ENCODE measurements around the gene PARN.

The PARN gene

DNA sequence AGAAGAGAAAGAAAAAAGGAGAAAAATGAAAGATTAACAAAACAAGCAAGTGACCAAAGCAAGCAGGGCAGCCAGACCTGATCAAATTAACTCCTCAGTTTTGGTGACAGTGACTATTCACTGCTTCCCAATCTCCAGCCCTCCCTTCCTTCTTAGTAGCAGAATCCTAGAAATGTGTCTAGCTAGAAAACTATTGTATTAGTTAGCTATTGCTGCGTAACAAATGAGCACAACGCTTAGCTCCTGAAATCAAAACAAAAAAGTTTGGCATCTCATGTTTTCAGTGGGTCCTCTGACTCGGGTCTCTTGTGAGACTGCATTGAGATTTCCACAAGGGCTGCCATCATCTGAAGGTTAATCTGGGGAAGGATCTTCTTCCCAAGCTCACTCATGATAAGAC is 213.9 kb downstream of the PARN start:
- Histone ChIP-seq H3K27me3 (ENCODE audit: control insufficient read depth, low read length) (no peaks in the 10 kb centered on the region), H3K79me2 (ENCODE audit: control insufficient read depth, low read length) (no peaks in the 10 kb centered on the region), H3K27ac (ENCODE audit: low read depth, low read length) (no peak overlapping the region), H3K36me3 (ENCODE audit: control insufficient read depth, low read length) (no peaks in the 10 kb centered on the region), H4K20me1 (ENCODE audit: control insufficient read depth, insufficient read depth, low read depth, low read length) (no peaks in the 10 kb centered on the region), H3K4me1 (ENCODE audit: control insufficient read depth, low read length) (peaks cover 10% of the 10 kb centered on the region), H3K9me3 (ENCODE audit: control insufficient read depth, insufficient read depth, low read length) (no peaks in the 10 kb centered on the region), H3F3A (ENCODE audit: control insufficient read depth, insufficient read depth) (no peaks in the 10 kb centered on the region), H3K9me2 (replicated peaks; ENCODE audit: control insufficient read depth, low read length) (no peaks in the 10 kb centered on the region), H3K4me3 (ENCODE audit: low read length) (no peak overlapping the region), H3K4me2 (ENCODE audit: low read length) (no peak overlapping the region)
- no peak for TF ChIP-seq EZH2phosphoT487 (IDR thresholded peaks at IDR 0.05; ENCODE audit: borderline replicate concordance, low read length)
- TF ChIP-seq CTCF (IDR thresholded peaks at IDR 0.05; ENCODE audit: low read depth, low read length, poor library complexity, severe bottlenecking): no peak

DNA sequence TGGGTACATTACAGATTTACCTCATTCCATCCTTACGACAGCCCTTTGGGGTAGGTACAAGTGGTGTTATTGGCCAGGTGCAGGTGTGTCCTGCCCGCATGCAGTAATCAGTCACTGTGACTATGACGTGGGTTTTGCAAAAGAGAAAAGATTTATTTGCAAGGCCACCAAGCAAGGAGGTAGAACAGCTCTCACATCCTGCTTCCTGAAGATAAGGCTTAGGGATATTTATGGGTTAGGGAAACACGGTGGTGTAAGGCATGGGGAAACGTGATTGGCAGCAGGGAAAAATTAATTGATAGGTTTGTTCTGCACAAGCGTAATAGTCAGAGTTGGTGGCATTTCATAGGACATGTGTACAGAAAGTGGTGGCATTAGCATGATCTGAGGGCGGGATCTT is 214.8 kb downstream of the PARN start:
- no peaks in the 10 kb centered on the region for H3K9me2 ChIP-seq (replicated peaks; ENCODE audit: control insufficient read depth, low read length)
- H4K20me1 ChIP-seq (ENCODE audit: control insufficient read depth, insufficient read depth, low read depth, low read length): no peaks in the 10 kb centered on the region
- no peaks in the 10 kb centered on the region for H3K9me3 ChIP-seq (ENCODE audit: control insufficient read depth, insufficient read depth, low read length)
- H3F3A ChIP-seq (ENCODE audit: control insufficient read depth, insufficient read depth): no peaks in the 10 kb centered on the region
- H3K27ac ChIP-seq (ENCODE audit: low read depth, low read length): no peak overlapping the region
- no peaks in the 10 kb centered on the region for H3K79me2 ChIP-seq (ENCODE audit: control insufficient read depth, low read length)
- TF ChIP-seq CTCF (IDR thresholded peaks at IDR 0.05; ENCODE audit: low read depth, low read length, poor library complexity, severe bottlenecking) (no peak), EZH2phosphoT487 (IDR thresholded peaks at IDR 0.05; ENCODE audit: borderline replicate concordance, low read length) (no peak)
- H3K27me3 ChIP-seq (ENCODE audit: control insufficient read depth, low read length): no peaks in the 10 kb centered on the region
- H3K36me3 ChIP-seq (ENCODE audit: control insufficient read depth, low read length): no peaks in the 10 kb centered on the region
- no peak overlapping the region for H3K4me3 ChIP-seq (ENCODE audit: low read length)
- peaks cover 10% of the 10 kb centered on the region for H3K4me1 ChIP-seq (ENCODE audit: control insufficient read depth, low read length)
- no peak overlapping the region for H3K4me2 ChIP-seq (ENCODE audit: low read length)

GRCh38 chr16:14409563-14409962 is 220.5 kb downstream of the PARN start:
- H3K27ac ChIP-seq (ENCODE audit: low read depth, low read length): no peak overlapping the region
- TF ChIP-seq EZH2phosphoT487 (IDR thresholded peaks at IDR 0.05; ENCODE audit: borderline replicate concordance, low read length): no peak
- TF ChIP-seq CTCF (IDR thresholded peaks at IDR 0.05; ENCODE audit: low read depth, low read length, poor library complexity, severe bottlenecking): no peak
- H3K4me3 ChIP-seq (ENCODE audit: low read length): no peak overlapping the region
- H3K4me2 ChIP-seq (ENCODE audit: low read length): no peak overlapping the region
- H3K27me3 ChIP-seq (ENCODE audit: control insufficient read depth, low read length): no peaks in the 10 kb centered on the region
- no peaks in the 10 kb centered on the region for H3F3A ChIP-seq (ENCODE audit: control insufficient read depth, insufficient read depth)
- H3K9me2 ChIP-seq (replicated peaks; ENCODE audit: control insufficient read depth, low read length): no peaks in the 10 kb centered on the region
- H3K79me2 ChIP-seq (ENCODE audit: control insufficient read depth, low read length): no peaks in the 10 kb centered on the region
- no peaks in the 10 kb centered on the region for H4K20me1 ChIP-seq (ENCODE audit: control insufficient read depth, insufficient read depth, low read depth, low read length)
- no peaks in the 10 kb centered on the region for H3K9me3 ChIP-seq (ENCODE audit: control insufficient read depth, insufficient read depth, low read length)
- no peaks in the 10 kb centered on the region for H3K4me1 ChIP-seq (ENCODE audit: control insufficient read depth, low read length)
- no peaks in the 10 kb centered on the region for H3K36me3 ChIP-seq (ENCODE audit: control insufficient read depth, low read length)

Measured in DOHH2 (cell line).